SK-N-SH treated with all-trans-retinoic acid at 6 μM for 48 hours (cell line): ENCODE results near the gene DRD2.

Source experiments
- ARNTL ChIP-seq: fragments of 450-650 bp; formaldehyde crosslinking; IDR thresholded peaks from 2 replicates; pipeline ENCODE4 v1.5.0; 2020; ENCODE audit warnings: low read depth, mild to moderate bottlenecking, moderate library complexity, borderline replicate concordance
- BACH2 ChIP-seq: fragments of 250-450 bp; sonication (Bioruptor Pico); IDR thresholded peaks from 2 replicates; pipeline ENCODE4 v1.9.0; 2021; ENCODE audit warnings: mild to moderate bottlenecking, borderline replicate concordance
- CREB5 ChIP-seq: fragments of 250-450 bp; sonication (Bioruptor Pico); IDR thresholded peaks from 2 replicates; pipeline ENCODE4 v1.5.1; 2020; ENCODE audit warnings: low read depth, mild to moderate bottlenecking, moderate library complexity
- CSDC2 ChIP-seq: fragments of 250-450 bp; sonication (Bioruptor Pico); IDR thresholded peaks from 2 replicates; pipeline ENCODE4 v1.5.0; 2020; ENCODE audit warnings: mild to moderate bottlenecking, moderate library complexity
- PATZ1 ChIP-seq: fragments of 250-450 bp; sonication (Bioruptor Pico); IDR thresholded peaks from 2 replicates; pipeline ENCODE4 v1.8.0; 2020; ENCODE audit warnings: mild to moderate bottlenecking, moderate library complexity, borderline replicate concordance
- PPARA ChIP-seq: fragments of 250-450 bp; sonication (Bioruptor Pico); IDR thresholded peaks from 2 replicates; pipeline ENCODE4 v1.5.0; 2020; ENCODE audit warnings: mild to moderate bottlenecking, borderline replicate concordance
- RARB ChIP-seq: fragments of 250-450 bp; sonication (Bioruptor Pico); IDR thresholded peaks from 2 replicates; pipeline ENCODE4 v1.8.0; 2021; ENCODE audit warnings: mild to moderate bottlenecking, moderate library complexity
- TOX ChIP-seq: fragments of 250-450 bp; sonication (Bioruptor Pico); IDR thresholded peaks from 2 replicates; pipeline ENCODE4 v1.8.0; 2021; ENCODE audit warnings: mild to moderate bottlenecking, moderate library complexity, borderline replicate concordance
- ZC3H10 ChIP-seq: fragments of 250-450 bp; sonication (Bioruptor Pico); IDR thresholded peaks from 2 replicates; pipeline ENCODE4 v1.5.1; 2021; ENCODE audit warnings: mild to moderate bottlenecking, moderate library complexity
- ZFP3 ChIP-seq: fragments of 250-450 bp; sonication (Bioruptor Pico); IDR thresholded peaks from 2 replicates; pipeline ENCODE4 v1.5.0; 2020; ENCODE audit warnings: mild to moderate bottlenecking, moderate library complexity
- ZFP30 ChIP-seq: fragments of 450-650 bp; formaldehyde crosslinking; IDR thresholded peaks from 2 replicates; pipeline ENCODE4 v1.5.0; 2022; ENCODE audit warnings: mild to moderate bottlenecking, moderate library complexity
- ZNF565 ChIP-seq: fragments of 450-650 bp; formaldehyde crosslinking; conservative IDR thresholded peaks from 2 replicates; pipeline ENCODE4 v1.5.0; 2020; ENCODE audit warnings: low read depth, mild to moderate bottlenecking, moderate library complexity
- ZNF70 ChIP-seq: fragments of 450-650 bp; formaldehyde crosslinking; IDR thresholded peaks from 2 replicates; pipeline ENCODE4 v1.5.0; 2020; ENCODE audit warnings: mild to moderate bottlenecking, moderate library complexity
- ZNF8 ChIP-seq: fragments of 450-650 bp; formaldehyde crosslinking; IDR thresholded peaks from 2 replicates; pipeline ENCODE4 v1.5.0; 2020; ENCODE audit warnings: mild to moderate bottlenecking, moderate library complexity

- TF ChIP-seq ZNF70 (CRISPR knock-in tag) (no peak), ZFP30 (CRISPR knock-in tag) (no peak), PATZ1 (CRISPR knock-in tag) (no peak), TOX (CRISPR knock-in tag) (no peak), CSDC2 (CRISPR knock-in tag) (no peak), PPARA (CRISPR knock-in tag) (no peak), CREB5 (no peak), RARB (CRISPR knock-in tag) (no peak), ARNTL (CRISPR knock-in tag) (no peak), ZNF8 (no peak), ZNF565 (CRISPR knock-in tag) (no peak), BACH2 (CRISPR knock-in tag) (no peak), ZFP3 (CRISPR knock-in tag) (no peak), ZC3H10 (CRISPR knock-in tag) (no peak)
These were observed 20.7 kb downstream of the DRD2 start for GRCh38 chr11:113454455-113454854.
